Thymus (tissue), 11 donors: ENCODE data around the gene GUCY1A1. TPM values are rescaled to one million over a fixed set of nuclear protein-coding genes. Genes with fewer than 3 reads are reported as not detected.

Source experiments
- DNase-seq, 9 donors: peaks; one replicate each; pipeline ENCODE4 v3.0.0-alpha.2; 2013; ENCODE audit warnings: low spot score in 9 of 9, low read depth in 6 of 9, missing footprints in 1 of 9
- H3K27ac ChIP-seq, 2 donors: one replicate each; pipeline ENCODE4 v1.5.1; 2013; ENCODE audit warnings: control low read depth in 1 of 2, low read depth in 1 of 2, low read length in 1 of 2, mild to moderate bottlenecking in 1 of 2, moderate library complexity in 1 of 2
- H3K27me3 ChIP-seq, 2 donors: one replicate each; pipeline ENCODE4 v1.5.1; 2013; ENCODE audit warnings: low read length in 1 of 2; ENCODE audit not compliant: control insufficient read depth in 2 of 2, insufficient read depth in 1 of 2
- H3K36me3 ChIP-seq, 2 donors: one replicate each; pipeline ENCODE4 v1.5.1; 2013; ENCODE audit warnings: low read length in 1 of 2, mild to moderate bottlenecking in 1 of 2, moderate library complexity in 1 of 2; ENCODE audit not compliant: control insufficient read depth in 2 of 2, insufficient read depth in 2 of 2
- H3K4me1 ChIP-seq, 2 donors: one replicate each; pipeline ENCODE4 v1.5.1; 2013; ENCODE audit warnings: low read length in 2 of 2; ENCODE audit not compliant: control insufficient read depth in 2 of 2, insufficient read depth in 2 of 2
- H3K4me3 ChIP-seq, 2 donors: one replicate each; pipeline ENCODE4 v1.5.1; 2013; ENCODE audit warnings: low read length in 2 of 2, control low read depth in 1 of 2, mild to moderate bottlenecking in 1 of 2
- H3K9me3 ChIP-seq, 2 donors: one replicate each; pipeline ENCODE4 v1.5.1; 2013; ENCODE audit warnings: low read length in 1 of 2, mild to moderate bottlenecking in 1 of 2; ENCODE audit not compliant: control insufficient read depth in 2 of 2, insufficient read depth in 1 of 2
- WGBS: extraction: QIAGEN DNeasy Blood & Tissue Kit; methylation state at CpG from one replicate; pipeline ENCODE4 v1.1.7; 2013; 5-methylcytosine and 5-hydroxymethylcytosine counted together
- polyA plus RNA-seq: library from polyadenylated mRNA; stranded (reverse); fragments of 200-250 nt; gene quantifications from one replicate; pipeline ENCODE4 v1.2.3, GENCODE V29; 2013
- total RNA-seq: library from RNA; stranded (reverse); fragments of 120-200 nt; gene quantifications from one replicate; pipeline ENCODE4 v1.2.4, GENCODE V29; 2013
- donor health status: healthy.

Gene GUCY1A1
- total and polyA plus RNA-seq, 2 donors: 2.9 to 16.6 TPM

DNA sequence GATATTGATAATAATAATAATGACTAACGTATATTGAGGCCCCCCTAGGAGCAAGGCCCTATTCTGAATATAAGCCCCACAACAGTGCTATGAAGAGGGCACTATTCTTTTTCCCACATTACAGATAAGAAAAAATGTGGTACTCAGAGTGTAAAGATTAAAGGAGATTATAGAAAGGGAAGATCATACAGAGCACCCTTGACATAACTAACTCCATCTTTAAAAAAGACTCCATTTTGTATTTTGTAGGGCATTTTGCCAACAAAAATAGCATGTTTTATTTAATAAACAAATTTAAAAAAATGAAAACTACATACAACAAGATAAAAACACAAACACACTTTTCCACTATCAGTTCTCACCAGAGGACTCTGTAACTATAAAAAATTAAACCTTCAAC lies 42.1 kb downstream of the GUCY1A1 start:
- 97% methylated on average over 1 of the region's 1 CpG for WGBS
- Histone ChIP-seq H3K36me3 (peaks cover 0 to 5% of the 10 kb centered on the region in 2 donors), H3K4me3 (no peak overlapping the region), H3K9me3 (no peaks in the 10 kb centered on the region), H3K27ac (no peak overlapping the region), H3K4me1 (no peaks in the 10 kb centered on the region), H3K27me3 (no peaks in the 10 kb centered on the region)
- no peak for DNase-seq

GRCh38 chr4:155709918-155710317 lies 43.3 kb downstream of the GUCY1A1 start:
- 97% methylated on average over 4 of the region's 4 CpGs for WGBS
- no peaks in the 10 kb centered on the region for H3K4me1 ChIP-seq
- no peak overlapping the region for H3K27ac ChIP-seq

DNA sequence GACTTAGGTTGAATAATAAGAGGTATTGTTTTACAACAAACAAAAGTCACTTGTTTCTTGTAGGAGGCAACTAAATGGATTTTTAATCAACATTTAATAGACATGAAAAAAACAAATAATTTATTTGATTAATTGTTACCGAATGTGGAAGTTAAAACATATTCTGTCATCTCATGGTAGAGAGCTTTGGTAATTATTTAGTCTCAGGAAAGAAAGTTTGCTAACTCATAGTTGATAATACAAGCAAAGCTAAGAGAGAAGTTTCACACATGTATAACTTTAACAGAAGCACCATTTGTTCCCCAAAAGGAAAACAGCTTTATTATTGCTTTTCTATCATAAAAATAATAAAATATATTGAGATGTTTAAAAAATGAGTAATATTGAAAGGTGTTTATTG lies 44.9 kb downstream of the GUCY1A1 start:
- H3K27me3 ChIP-seq: no peaks in the 10 kb centered on the region
- H3K4me3 ChIP-seq: no peak overlapping the region
- no peaks in the 10 kb centered on the region for H3K4me1 ChIP-seq
- 73% methylated on average over 1 of the region's 1 CpG for WGBS
- no peaks in the 10 kb centered on the region for H3K9me3 ChIP-seq
- DNase-seq: no peak
- H3K27ac ChIP-seq: no peak overlapping the region
- H3K36me3 ChIP-seq: peaks cover 0 to 2% of the 10 kb centered on the region in 2 donors

More at GRCh38 chr4:155709918-155710317, 43.3 kb downstream of the GUCY1A1 start:
- no peaks in the 10 kb centered on the region for H3K27me3 ChIP-seq
- no peak overlapping the region for H3K4me3 ChIP-seq
- DNase-seq: no peak
- H3K36me3 ChIP-seq: peaks cover 0 to 5% of the 10 kb centered on the region in 2 donors
- H3K9me3 ChIP-seq: no peaks in the 10 kb centered on the region

- Histone ChIP-seq H3K36me3 (peaks cover 0 to 2% of the 10 kb centered on the region in 2 donors), H3K4me3 (no peak overlapping the region), H3K9me3 (no peaks in the 10 kb centered on the region), H3K4me1 (no peaks in the 10 kb centered on the region), H3K27me3 (no peaks in the 10 kb centered on the region), H3K27ac (no peak overlapping the region)
- WGBS: 65% methylated on average over 3 of the region's 3 CpGs
- no peak for DNase-seq
Measured at GRCh38 chr4:155712846-155713245, 46.2 kb downstream of the GUCY1A1 start.

DNA sequence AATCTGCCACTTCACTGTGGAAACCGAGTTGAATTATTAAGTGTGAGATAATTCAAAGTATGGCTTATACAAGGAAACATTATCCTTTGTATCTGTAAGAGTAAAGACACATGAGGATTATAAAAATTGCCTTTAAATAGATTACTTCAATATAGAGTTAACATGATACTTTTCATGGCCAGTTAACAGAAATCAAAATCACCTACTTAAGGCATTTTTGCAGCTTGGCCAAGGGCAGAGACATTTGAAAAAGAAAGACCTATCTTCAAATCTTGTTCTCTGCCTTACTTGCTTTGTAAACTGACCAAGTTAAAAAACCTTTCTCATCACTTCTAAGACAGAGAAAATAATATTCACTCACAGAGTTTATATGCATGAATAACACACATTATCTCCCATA lies 47.3 kb downstream of the GUCY1A1 start:
- no peak overlapping the region for H3K4me3 ChIP-seq
- H3K9me3 ChIP-seq: no peaks in the 10 kb centered on the region
- WGBS: 93% methylated on average over 1 of the region's 1 CpG
- no peak overlapping the region for H3K27ac ChIP-seq
- H3K27me3 ChIP-seq: no peaks in the 10 kb centered on the region
- H3K36me3 ChIP-seq: peaks cover 0 to 2% of the 10 kb centered on the region in 2 donors
- DNase-seq: no peak
- no peaks in the 10 kb centered on the region for H3K4me1 ChIP-seq

GRCh38 chr4:155722336-155722735 lies 55.7 kb downstream of the GUCY1A1 start:
- Histone ChIP-seq H3K9me3 (no peaks in the 10 kb centered on the region), H3K36me3 (peaks cover 0 to 14% of the 10 kb centered on the region in 2 donors), H3K27ac (no peak overlapping the region), H3K4me3 (no peak overlapping the region), H3K27me3 (no peaks in the 10 kb centered on the region), H3K4me1 (no peaks in the 10 kb centered on the region)
- DNase-seq: no peak
- 100% methylated on average over 1 of the region's 1 CpG for WGBS

DNA sequence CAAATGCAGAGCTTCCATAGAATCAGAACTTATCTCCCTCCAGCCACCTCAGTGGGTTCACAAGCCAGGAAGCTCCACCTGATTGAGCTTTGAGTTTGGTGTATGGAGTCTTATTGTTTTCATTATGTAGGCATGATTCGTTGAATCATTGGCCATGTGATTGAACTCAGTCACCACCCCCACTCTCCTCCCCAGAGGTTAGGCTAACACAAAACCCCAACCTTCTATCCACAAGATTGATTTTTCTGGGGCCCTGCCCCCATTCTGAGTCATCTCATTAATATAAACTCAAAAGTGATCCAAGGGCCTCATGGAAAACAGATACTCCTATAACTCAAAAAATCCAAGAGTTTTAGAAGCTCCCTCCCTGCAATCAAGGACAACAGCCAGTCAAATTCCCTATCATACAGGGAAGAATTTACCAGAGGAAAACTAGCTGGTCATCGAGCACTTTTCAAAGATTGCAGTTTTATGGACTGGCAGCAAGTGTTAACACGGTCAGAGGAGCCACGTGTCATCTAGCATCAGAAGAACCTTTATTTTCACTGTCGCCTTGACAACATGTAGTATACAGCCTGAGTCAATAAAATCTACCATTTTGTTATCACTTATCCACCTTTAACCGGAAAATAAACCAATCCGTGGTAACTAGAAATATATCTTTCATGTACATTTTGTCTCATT lies 56.3 kb downstream of the GUCY1A1 start:
- H3K9me3 ChIP-seq: no peaks in the 10 kb centered on the region
- peaks cover 0 to 14% of the 10 kb centered on the region in 2 donors for H3K36me3 ChIP-seq

GRCh38 chr4:155724731-155725130 lies 58.1 kb downstream of the GUCY1A1 start:
- WGBS: 80% methylated on average over 3 of the region's 3 CpGs
- H3K36me3 ChIP-seq: peaks cover 0 to 14% of the 10 kb centered on the region in 2 donors
- DNase-seq: no peak
- H3K27ac ChIP-seq: no peak overlapping the region
- H3K9me3 ChIP-seq: no peaks in the 10 kb centered on the region
- H3K4me3 ChIP-seq: no peak overlapping the region
- no peaks in the 10 kb centered on the region for H3K4me1 ChIP-seq
- no peaks in the 10 kb centered on the region for H3K27me3 ChIP-seq

More for the DNA sequence above, 56.3 kb downstream of the GUCY1A1 start:
- Histone ChIP-seq H3K4me3 (no peak overlapping the region), H3K27ac (no peak overlapping the region), H3K4me1 (no peaks in the 10 kb centered on the region), H3K27me3 (no peaks in the 10 kb centered on the region)
- DNase-seq: no peak
- 99% methylated on average over 7 of the region's 7 CpGs for WGBS

GRCh38 chr4:155734065-155734464 lies 67.4 kb downstream of the GUCY1A1 start:
- H3K4me3 ChIP-seq: no peak overlapping the region
- no peaks in the 10 kb centered on the region for H3K4me1 ChIP-seq
- H3K36me3 ChIP-seq: no peaks in the 10 kb centered on the region
- WGBS: 94% methylated on average over 3 of the region's 3 CpGs
- H3K27ac ChIP-seq: no peak overlapping the region
- H3K9me3 ChIP-seq: no peaks in the 10 kb centered on the region
- no peaks in the 10 kb centered on the region for H3K27me3 ChIP-seq
- DNase-seq: no peak
